IMR-90 (cell line): Measurements from ENCODE around the gene RELN.

Experiments used
- BHLHE40 ChIP-seq: fragments of 150-350 bp; IDR thresholded peaks from 2 replicates; pipeline ENCODE4 v1.6.1; 2016; ENCODE audit warnings: mild to moderate bottlenecking, low read depth, low read length
- POLR2A ChIP-seq: IDR thresholded peaks from 2 replicates; pipeline ENCODE4 v1.6.1; 2012; ENCODE audit warnings: mild to moderate bottlenecking, low read depth, low read length
- RCOR1 ChIP-seq: IDR thresholded peaks from 2 replicates; pipeline ENCODE4 v1.6.1; 2012; ENCODE audit warnings: mild to moderate bottlenecking, low read length, improper control_type of control experiment; ENCODE audit not compliant: insufficient replicate concordance
- TF ChIP-seq, protein P1 (sequence below): conservative IDR thresholded peaks from 2 replicates; pipeline ENCODE4 v1.5.1; 2012; ENCODE audit warnings: mild to moderate bottlenecking, low read depth, low read length, improper control_type of control experiment
- TF ChIP-seq, protein P2 (sequence below): fragments of 150-350 bp; IDR thresholded peaks from 2 replicates; pipeline ENCODE4 v1.6.1; 2017; ENCODE audit warnings: mild to moderate bottlenecking, antibody characterized with exemption, low read length, low read depth

DNA sequence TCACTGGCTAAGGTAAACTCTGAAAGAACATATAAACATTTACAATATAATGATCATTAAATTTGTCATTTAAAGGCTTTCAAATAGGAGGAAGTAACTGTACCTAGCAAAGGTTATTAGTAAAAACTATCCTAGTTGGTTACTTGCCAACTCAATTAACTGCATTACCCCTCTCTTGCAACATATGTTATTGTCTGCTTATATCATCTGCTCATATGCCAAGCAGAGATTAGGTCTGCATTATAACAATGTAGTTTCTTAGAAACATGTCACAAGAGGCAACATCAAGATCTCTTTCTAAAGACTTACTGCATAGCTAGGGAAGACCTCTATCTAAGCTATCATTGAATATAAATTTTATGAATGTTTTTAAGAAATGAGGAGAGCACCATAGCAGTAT, 132.5 kb downstream of the RELN start:
- no peak for TF ChIP-seq BHLHE40
- TF ChIP-seq, protein P1, sequence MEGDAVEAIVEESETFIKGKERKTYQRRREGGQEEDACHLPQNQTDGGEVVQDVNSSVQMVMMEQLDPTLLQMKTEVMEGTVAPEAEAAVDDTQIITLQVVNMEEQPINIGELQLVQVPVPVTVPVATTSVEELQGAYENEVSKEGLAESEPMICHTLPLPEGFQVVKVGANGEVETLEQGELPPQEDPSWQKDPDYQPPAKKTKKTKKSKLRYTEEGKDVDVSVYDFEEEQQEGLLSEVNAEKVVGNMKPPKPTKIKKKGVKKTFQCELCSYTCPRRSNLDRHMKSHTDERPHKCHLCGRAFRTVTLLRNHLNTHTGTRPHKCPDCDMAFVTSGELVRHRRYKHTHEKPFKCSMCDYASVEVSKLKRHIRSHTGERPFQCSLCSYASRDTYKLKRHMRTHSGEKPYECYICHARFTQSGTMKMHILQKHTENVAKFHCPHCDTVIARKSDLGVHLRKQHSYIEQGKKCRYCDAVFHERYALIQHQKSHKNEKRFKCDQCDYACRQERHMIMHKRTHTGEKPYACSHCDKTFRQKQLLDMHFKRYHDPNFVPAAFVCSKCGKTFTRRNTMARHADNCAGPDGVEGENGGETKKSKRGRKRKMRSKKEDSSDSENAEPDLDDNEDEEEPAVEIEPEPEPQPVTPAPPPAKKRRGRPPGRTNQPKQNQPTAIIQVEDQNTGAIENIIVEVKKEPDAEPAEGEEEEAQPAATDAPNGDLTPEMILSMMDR: no peak
- TF ChIP-seq, protein P2, sequence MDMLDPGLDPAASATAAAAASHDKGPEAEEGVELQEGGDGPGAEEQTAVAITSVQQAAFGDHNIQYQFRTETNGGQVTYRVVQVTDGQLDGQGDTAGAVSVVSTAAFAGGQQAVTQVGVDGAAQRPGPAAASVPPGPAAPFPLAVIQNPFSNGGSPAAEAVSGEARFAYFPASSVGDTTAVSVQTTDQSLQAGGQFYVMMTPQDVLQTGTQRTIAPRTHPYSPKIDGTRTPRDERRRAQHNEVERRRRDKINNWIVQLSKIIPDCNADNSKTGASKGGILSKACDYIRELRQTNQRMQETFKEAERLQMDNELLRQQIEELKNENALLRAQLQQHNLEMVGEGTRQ: no peak
- no peak for TF ChIP-seq POLR2A
- no peak for TF ChIP-seq RCOR1
